Right lobe of liver (tissue), 6 donors: ENCODE measurements around the gene RPL31. TPM values are rescaled to one million over a fixed set of nuclear protein-coding genes. Genes with fewer than 3 reads are reported as not detected.

ENCODE experiments used
- ATAC-seq, 4 donors: fragments of 200-7000 bp; cut with Tn5 transposase; one replicate each; pipeline ENCODE4 v1.9.1; 2020; ENCODE audit warnings: mild to moderate bottlenecking in 4 of 4, moderate library complexity in 4 of 4
- DNase-seq, 3 donors: peaks; one replicate each; pipeline ENCODE4 v3.0.0-alpha.2; 2020
- H3K27ac ChIP-seq, 3 donors: fragments of 200-600 bp; one replicate each; pipeline ENCODE4 v1.8.0; 2022
- H3K27me3 ChIP-seq, 2 donors: fragments of 200-600 bp; one replicate each; pipeline ENCODE4 v1.8.0; 2022
- H3K36me3 ChIP-seq, 4 donors: fragments of 200-600 bp; sonication (generic) in 1 of 4; one replicate each; pipeline versions ENCODE4 v1.5.1 to v1.8.0; 2017 to 2022; ENCODE audit warnings: control low read depth in 1 of 4
- H3K4me1 ChIP-seq, 4 donors: fragments of 200-600 bp; sonication (generic) in 1 of 4; one replicate each; pipeline versions ENCODE4 v1.5.1 to v1.8.0; 2017 to 2022; ENCODE audit warnings: control low read depth in 1 of 4
- H3K4me3 ChIP-seq, 3 donors: fragments of 200-600 bp; one replicate each; pipeline ENCODE4 v1.8.0; 2022
- H3K9me3 ChIP-seq, 4 donors: fragments of 200-600 bp; sonication (generic) in 1 of 4; one replicate each; pipeline versions ENCODE4 v1.5.1 to v1.8.0; 2017 to 2022; ENCODE audit warnings: control low read depth in 1 of 4
- POLR2A ChIP-seq: fragments of 450-650 bp; IDR thresholded peaks from one replicate; pipeline ENCODE4 v1.6.1; 2017; ENCODE audit warnings: antibody characterized with exemption, mild to moderate bottlenecking
- WGBS: methylation state at CpG from one replicate; pipeline ENCODE4 v1.1.6; 2018; ENCODE audit warnings: low coverage, low lambda C conversion rate; ENCODE audit not compliant: insufficient coverage; ENCODE audit errors: missing lambda C conversion rate; 5-methylcytosine and 5-hydroxymethylcytosine counted together
- intact Hi-C, 2 donors: fragments of 100-400 bp; cut with DNase I; formaldehyde crosslinking; loops; one replicate each; pipeline versions ENCODE4 v1.11.2 to v1.14.1; 2022
- total RNA-seq, 6 experiments: library from RNA; depleted of rRNA in 2 of 6; stranded (reverse); fragments of >200 nt in 2 of 6; fragmentation: NEBNext Ultra II Directional in 3 of 6; extraction: Animal tissue kit (Norgen Biotek cat#: 25700) in 3 of 6; gene quantifications; one replicate each; pipeline versions ENCODE4 v1.1.0 to v1.2.4, GENCODE V29; 2016 to 2023
- TF ChIP-seq, protein P1 (sequence below), 4 donors: fragments of 200-600 bp in 3 of 4; fragments of 450-650 bp in 1 of 4; IDR thresholded peaks; one replicate each; pipeline versions ENCODE4 v1.5.1 to v1.8.0; 2016 to 2022; ENCODE audit warnings: antibody characterized with exemption in 4 of 4, mild to moderate bottlenecking in 2 of 4
- donor health status: DM: no; HTN: yes; CAD: no.
- donor health status: DM: no; HTN: no; CAD: no.
- donor health status: DM: no; HTN: no; CAD: no.
- donor health status: DM: no; HTN: yes; CAD: no.
- donor health status: DM: no; HTN: yes; CAD: no.

The RPL31 gene
- total RNA-seq, 6 experiments from 2014 or later = 363 to 497 (median 443) TPM

DNA sequence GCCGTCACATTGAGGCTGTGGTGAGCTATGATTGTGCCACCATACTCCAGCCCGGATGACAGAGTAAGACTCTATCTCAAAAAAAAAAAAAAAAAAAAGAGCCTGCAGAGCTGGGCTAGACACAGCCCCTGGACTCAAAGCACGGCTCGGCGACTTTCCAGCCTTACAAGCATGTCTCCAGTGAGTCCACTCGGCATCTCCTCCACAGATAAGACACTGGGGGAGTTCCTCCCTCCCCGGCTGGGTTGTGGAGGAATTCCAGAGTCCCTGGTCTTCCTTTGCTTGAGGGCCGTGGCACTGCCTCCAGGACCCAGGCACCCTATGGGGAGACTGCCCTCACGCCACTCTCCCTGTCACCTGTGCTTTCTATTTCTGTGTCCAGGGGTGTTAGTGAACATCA, 30.9 kb upstream of the RPL31 start:
- TF ChIP-seq, protein P1, sequence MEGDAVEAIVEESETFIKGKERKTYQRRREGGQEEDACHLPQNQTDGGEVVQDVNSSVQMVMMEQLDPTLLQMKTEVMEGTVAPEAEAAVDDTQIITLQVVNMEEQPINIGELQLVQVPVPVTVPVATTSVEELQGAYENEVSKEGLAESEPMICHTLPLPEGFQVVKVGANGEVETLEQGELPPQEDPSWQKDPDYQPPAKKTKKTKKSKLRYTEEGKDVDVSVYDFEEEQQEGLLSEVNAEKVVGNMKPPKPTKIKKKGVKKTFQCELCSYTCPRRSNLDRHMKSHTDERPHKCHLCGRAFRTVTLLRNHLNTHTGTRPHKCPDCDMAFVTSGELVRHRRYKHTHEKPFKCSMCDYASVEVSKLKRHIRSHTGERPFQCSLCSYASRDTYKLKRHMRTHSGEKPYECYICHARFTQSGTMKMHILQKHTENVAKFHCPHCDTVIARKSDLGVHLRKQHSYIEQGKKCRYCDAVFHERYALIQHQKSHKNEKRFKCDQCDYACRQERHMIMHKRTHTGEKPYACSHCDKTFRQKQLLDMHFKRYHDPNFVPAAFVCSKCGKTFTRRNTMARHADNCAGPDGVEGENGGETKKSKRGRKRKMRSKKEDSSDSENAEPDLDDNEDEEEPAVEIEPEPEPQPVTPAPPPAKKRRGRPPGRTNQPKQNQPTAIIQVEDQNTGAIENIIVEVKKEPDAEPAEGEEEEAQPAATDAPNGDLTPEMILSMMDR (IDR thresholded peaks at IDR 0.05) = no peak
- TF ChIP-seq POLR2A = no peak
- Histone ChIP-seq H3K36me3 (peaks cover 0 to 34% (median 2%) of the 10 kb centered on the region in 4 donors), H3K27me3 (no peaks in the 10 kb centered on the region), H3K27ac (no peak overlapping the region), H3K9me3 (no peaks in the 10 kb centered on the region), H3K4me3 (no peak overlapping the region), H3K4me1 (no peaks in the 10 kb centered on the region)
- intact Hi-C loops = no loop called here
- ATAC-seq = no peak
- no peak for DNase-seq
- WGBS = 87% methylated on average over 5 of the region's 9 CpGs

DNA sequence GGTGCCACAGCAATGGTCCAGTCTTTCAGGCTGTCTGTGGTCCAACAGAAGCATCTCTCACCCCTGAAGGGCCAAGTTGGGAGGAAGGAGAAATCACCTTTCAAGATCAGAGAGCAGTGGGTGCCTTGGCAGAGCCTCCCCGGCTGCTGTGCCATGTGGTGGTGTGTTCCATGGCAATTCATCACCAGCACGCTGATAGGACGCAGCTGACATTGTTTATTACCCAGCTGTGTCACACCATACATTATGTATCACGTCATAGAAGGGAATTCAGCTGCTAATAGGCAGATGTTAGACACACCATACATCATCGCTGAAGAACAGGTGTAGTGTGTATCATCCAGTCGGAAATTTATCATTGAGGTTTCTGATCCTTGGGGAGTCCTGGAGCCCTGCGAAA, 29.6 kb upstream of the RPL31 start:
- H3K27ac ChIP-seq = no peak overlapping the region
- WGBS = 96% methylated on average over 6 of the region's 7 CpGs
- TF ChIP-seq POLR2A = no peak
- TF ChIP-seq, protein P1 (IDR thresholded peaks at IDR 0.05) = no peak
- peaks cover 0 to 43% (median 2%) of the 10 kb centered on the region in 4 donors for H3K36me3 ChIP-seq
- no peaks in the 10 kb centered on the region for H3K27me3 ChIP-seq
- ATAC-seq (no peak), DNase-seq (no peak)
- no peaks in the 10 kb centered on the region for H3K4me1 ChIP-seq
- intact Hi-C loops = no loop called here
- no peaks in the 10 kb centered on the region for H3K9me3 ChIP-seq
- H3K4me3 ChIP-seq = no peak overlapping the region

DNA sequence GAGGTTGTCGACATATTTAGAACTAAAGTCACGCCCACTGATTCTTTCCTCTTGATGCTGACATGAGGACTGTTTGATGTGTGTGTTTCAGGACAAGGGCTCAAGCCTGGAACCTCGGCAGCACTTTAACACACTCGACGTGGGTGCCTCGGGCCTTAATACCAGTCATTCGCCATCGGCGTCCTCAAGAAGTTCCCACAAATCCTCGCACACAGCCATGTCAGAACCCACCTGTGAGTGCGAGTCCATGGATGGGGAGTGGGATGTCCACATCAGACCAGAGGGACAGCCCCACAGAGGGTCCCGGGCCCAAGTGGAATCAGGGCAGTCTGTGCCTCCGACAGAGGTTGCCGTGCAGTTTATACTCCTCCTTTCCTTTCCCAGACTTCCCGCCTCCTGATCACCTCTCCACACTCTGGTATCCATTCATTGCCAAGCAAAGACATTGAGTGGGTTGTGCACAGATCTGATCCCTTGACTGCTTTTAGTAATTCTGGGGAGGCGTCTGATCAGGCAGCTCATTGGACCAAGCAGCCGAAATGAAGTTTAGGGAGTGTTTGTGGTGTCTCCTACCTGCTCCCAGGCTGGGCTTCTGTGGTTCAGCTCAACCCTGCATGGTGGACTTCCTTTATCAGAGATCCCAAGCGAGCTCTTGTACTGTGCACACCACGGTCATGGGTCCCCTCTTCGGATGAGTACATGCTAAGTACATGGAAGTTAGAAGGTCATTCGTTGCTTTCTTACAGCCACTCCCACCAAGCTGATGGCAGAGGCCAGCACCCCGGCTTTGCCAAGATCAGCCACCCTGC, 27.2 kb upstream of the RPL31 start:
- H3K36me3 ChIP-seq = peaks cover 0 to 40% (median 2%) of the 10 kb centered on the region in 4 donors
- no peak overlapping the region for H3K27ac ChIP-seq
- intact Hi-C loops = no loop called here
- TF ChIP-seq, protein P1 (IDR thresholded peaks at IDR 0.05) = no peak
- TF ChIP-seq POLR2A = no peak
- H3K4me3 ChIP-seq = no peak overlapping the region
- no peaks in the 10 kb centered on the region for H3K27me3 ChIP-seq
- ATAC-seq (no peak), DNase-seq (no peak)
- H3K9me3 ChIP-seq = no peaks in the 10 kb centered on the region
- WGBS = 90% methylated on average over 10 of the region's 22 CpGs
- no peaks in the 10 kb centered on the region for H3K4me1 ChIP-seq

DNA sequence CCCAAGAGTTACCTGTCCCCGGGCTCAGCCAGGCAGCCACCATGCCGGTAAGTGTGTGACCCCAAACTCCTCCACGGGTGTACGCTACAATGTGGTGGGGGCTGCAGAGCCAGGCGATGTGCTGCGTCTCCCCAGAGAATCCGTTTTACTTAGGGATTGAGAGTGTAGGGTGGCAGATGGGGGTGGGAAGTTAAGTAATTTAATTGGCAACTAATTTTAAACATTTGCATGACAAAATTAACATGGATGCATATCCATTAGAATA, 26.6 kb upstream of the RPL31 start:
- no peaks in the 10 kb centered on the region for H3K9me3 ChIP-seq
- ATAC-seq (no peak), DNase-seq (no peak)
- no peak overlapping the region for H3K4me3 ChIP-seq
- H3K36me3 ChIP-seq = peaks cover 0 to 40% (median 2%) of the 10 kb centered on the region in 4 donors
- H3K4me1 ChIP-seq = no peaks in the 10 kb centered on the region
- 95% methylated on average over 4 of the region's 7 CpGs for WGBS
- no peak overlapping the region for H3K27ac ChIP-seq
- TF ChIP-seq, protein P1 (IDR thresholded peaks at IDR 0.05) = no peak
- no peak for TF ChIP-seq POLR2A
- H3K27me3 ChIP-seq = no peaks in the 10 kb centered on the region
- intact Hi-C loops = no loop called here
